ENCODE measurements around the gene UNC13A.
"Not testable (repeated sequence)": the region's sequence is repeated elsewhere in the genome, so short reads cannot be mapped to it uniquely, and the experiment has no call there.

- TF ChIP-seq, protein P1, sequence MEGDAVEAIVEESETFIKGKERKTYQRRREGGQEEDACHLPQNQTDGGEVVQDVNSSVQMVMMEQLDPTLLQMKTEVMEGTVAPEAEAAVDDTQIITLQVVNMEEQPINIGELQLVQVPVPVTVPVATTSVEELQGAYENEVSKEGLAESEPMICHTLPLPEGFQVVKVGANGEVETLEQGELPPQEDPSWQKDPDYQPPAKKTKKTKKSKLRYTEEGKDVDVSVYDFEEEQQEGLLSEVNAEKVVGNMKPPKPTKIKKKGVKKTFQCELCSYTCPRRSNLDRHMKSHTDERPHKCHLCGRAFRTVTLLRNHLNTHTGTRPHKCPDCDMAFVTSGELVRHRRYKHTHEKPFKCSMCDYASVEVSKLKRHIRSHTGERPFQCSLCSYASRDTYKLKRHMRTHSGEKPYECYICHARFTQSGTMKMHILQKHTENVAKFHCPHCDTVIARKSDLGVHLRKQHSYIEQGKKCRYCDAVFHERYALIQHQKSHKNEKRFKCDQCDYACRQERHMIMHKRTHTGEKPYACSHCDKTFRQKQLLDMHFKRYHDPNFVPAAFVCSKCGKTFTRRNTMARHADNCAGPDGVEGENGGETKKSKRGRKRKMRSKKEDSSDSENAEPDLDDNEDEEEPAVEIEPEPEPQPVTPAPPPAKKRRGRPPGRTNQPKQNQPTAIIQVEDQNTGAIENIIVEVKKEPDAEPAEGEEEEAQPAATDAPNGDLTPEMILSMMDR (IDR thresholded peaks at IDR 0.05) = not testable (repeated sequence)
- TF ChIP-seq POLR2A, POLR2AphosphoS5 (IDR thresholded peaks at IDR 0.05): not testable (repeated sequence)
Measured at GRCh38 chr19:17594296-17594695, 93.9 kb downstream of the UNC13A start.

All from gastroesophageal sphincter (tissue), 3 donors.